Kidney (tissue), 14 donors: ENCODE measurements around the gene HIC1. TPM values are rescaled to one million over a fixed set of nuclear protein-coding genes. Genes with fewer than 3 reads are reported as not detected.

Experiments
- DNase-seq, 5 donors: peaks; one replicate each; pipeline ENCODE4 v3.0.0-alpha.2; 2013 to 2020
- FAIRE-seq: peaks from 2 replicates; lab custom pipeline; 2012; peaks lifted over from hg19 to GRCh38; lab: Jason Lieb, UNC
- H3K27ac ChIP-seq, 2 donors: one replicate each; pipeline ENCODE4 v1.7.0; 2013; ENCODE audit warnings: low read depth in 2 of 2, low read length in 2 of 2, inconsistent platforms in 1 of 2
- H3K27me3 ChIP-seq: one replicate; pipeline ENCODE4 v1.7.1; 2013; ENCODE audit warnings: low read length, inconsistent platforms; ENCODE audit not compliant: control insufficient read depth, insufficient read depth
- H3K36me3 ChIP-seq, 3 donors: one replicate each; pipeline versions ENCODE4 v1.7.0 to v1.7.1; 2013; ENCODE audit warnings: low read length in 3 of 3, control low read depth in 1 of 3, inconsistent platforms in 1 of 3; ENCODE audit not compliant: insufficient read depth in 3 of 3, control insufficient read depth in 2 of 3
- H3K4me1 ChIP-seq, 3 donors: one replicate each; pipeline versions ENCODE4 v1.7.0 to v1.7.1; 2013; ENCODE audit warnings: low read length in 3 of 3, inconsistent platforms in 1 of 3, low read depth in 1 of 3; ENCODE audit not compliant: control insufficient read depth in 2 of 3, insufficient read depth in 2 of 3
- H3K4me3 ChIP-seq, 3 donors: one replicate each; pipeline versions ENCODE4 v1.7.0 to v1.8.1; 2013; ENCODE audit warnings: low read length in 3 of 3, control low read depth in 1 of 3, inconsistent platforms in 1 of 3
- H3K9ac ChIP-seq, 3 donors: one replicate each; pipeline versions ENCODE4 v1.7.0 to v1.7.1; 2013; ENCODE audit warnings: low read length in 3 of 3, control low read depth in 1 of 3, inconsistent platforms in 1 of 3
- H3K9me3 ChIP-seq, 3 donors: one replicate each; pipeline versions ENCODE4 v1.7.0 to v1.7.1; 2013; ENCODE audit warnings: low read length in 3 of 3, control low read depth in 1 of 3, inconsistent platforms in 1 of 3; ENCODE audit not compliant: control insufficient read depth in 2 of 3, insufficient read depth in 1 of 3
- CTCF ChIP-seq: IDR thresholded peaks from 3 replicates; pipeline ENCODE4 v1.5.1; 2012; ENCODE audit warnings: mild to moderate bottlenecking, moderate library complexity, borderline replicate concordance; ENCODE audit not compliant: insufficient read depth; ENCODE audit errors: extremely low read depth
- intact Hi-C: fragments of 100-400 bp; cut with DNase I; formaldehyde crosslinking; loops from one replicate; pipeline ENCODE4 v1.11.1; 2022
- polyA plus RNA-seq: library from polyadenylated mRNA; stranded (reverse); fragments of 350-450 nt; fragmentation: Illumina TruSeq; extraction: RNeasy Lipid Tissue Mini Kit (QIAGEN cat#74804); gene quantifications from one replicate; pipeline ENCODE4 v1.2.3, GENCODE V29; 2014; ENCODE audit warnings: low read depth, low replicate concordance; ENCODE audit not compliant: insufficient read depth
- total RNA-seq: library from RNA; stranded (reverse); fragmentation: NEBNext Ultra II Directional; extraction: Animal tissue kit (Norgen Biotek cat#: 25700); gene quantifications from one replicate; pipeline ENCODE4 v1.2.1, GENCODE V29; 2021
- donor health status: control.
- donor health status: control.
- donor health status: control.
- donor health status: control.
- donor health status: control.
- donor health status: DM: yes; HTN: yes; CAD: no.
- donor health status: Normal renal cell carcinoma (clear cell type).

HIC1 gene
- total and polyA plus RNA-seq, 2 donors from 2014 or later, result 2.7 to 13.0 TPM

- DNase-seq, result peak in 3 of 5 donors; percentile 56 to 84 (median 76)
- H3K4me3 ChIP-seq, result no peak overlapping the region
- intact Hi-C loops, result no loop called here
- H3K36me3 ChIP-seq, result peaks cover 0 to 6% (median 0%) of the 10 kb centered on the region in 3 donors
- peak overlapping the region; percentile 29 to 59 for H3K27ac ChIP-seq
- H3K27me3 ChIP-seq, result peaks cover 2% of the 10 kb centered on the region
- H3K4me1 ChIP-seq, result peaks cover 0 to 16% (median 7%) of the 10 kb centered on the region in 3 donors
- TF ChIP-seq CTCF, result no peak
- FAIRE-seq, result no peak
- no peaks in the 10 kb centered on the region for H3K9me3 ChIP-seq
- no peak overlapping the region for H3K9ac ChIP-seq
These were observed 10.3 kb downstream of the HIC1 start for GRCh38 chr17:2064980-2065785.

DNA sequence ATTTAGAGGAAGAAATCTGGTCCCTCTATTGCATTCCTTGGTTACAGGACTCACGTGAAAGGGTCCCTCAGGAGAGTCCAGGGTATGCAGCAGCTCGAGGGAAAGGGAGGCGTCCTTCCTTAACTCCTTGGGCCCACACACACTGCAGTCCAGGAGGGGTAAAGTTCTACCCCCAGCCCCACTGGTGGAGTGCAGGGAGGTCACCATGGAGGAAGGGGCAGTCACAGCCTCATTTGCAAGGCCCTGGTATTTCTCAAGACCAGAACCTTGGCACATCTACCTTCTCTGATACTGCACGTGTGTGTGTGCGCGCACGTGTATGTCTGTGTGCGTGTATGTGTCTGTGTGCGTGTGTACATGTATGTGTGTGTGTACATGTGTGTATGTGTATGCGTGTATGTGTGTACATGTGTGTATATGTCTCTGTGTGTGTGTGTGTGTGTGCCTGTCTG lies 11.1 kb downstream of the HIC1 start:
- peaks cover 0 to 6% (median 0%) of the 10 kb centered on the region in 3 donors for H3K36me3 ChIP-seq
- no peak overlapping the region for H3K9ac ChIP-seq
- TF ChIP-seq CTCF, result no peak
- peaks cover 0 to 13% (median 7%) of the 10 kb centered on the region in 3 donors for H3K4me1 ChIP-seq
- intact Hi-C loops, result no loop called here
- FAIRE-seq (no peak), DNase-seq (peak in 2 of 5 donors; percentile 25 to 26)
- no peaks in the 10 kb centered on the region for H3K9me3 ChIP-seq
- no peak overlapping the region for H3K4me3 ChIP-seq
- no peaks in the 10 kb centered on the region for H3K27me3 ChIP-seq
- peak overlapping the region; percentile 58 to 60 for H3K27ac ChIP-seq

GRCh38 chr17:2067048-2067561 lies 12.2 kb downstream of the HIC1 start:
- peaks cover 0 to 16% (median 7%) of the 10 kb centered on the region in 3 donors for H3K4me1 ChIP-seq
- H3K27ac ChIP-seq, result peak overlapping the region; percentile 60 to 71
- TF ChIP-seq CTCF, result no peak
- H3K4me3 ChIP-seq, result no peak overlapping the region
- H3K36me3 ChIP-seq, result peaks cover 0 to 6% (median 0%) of the 10 kb centered on the region in 3 donors
- no peak for FAIRE-seq
- H3K9me3 ChIP-seq, result no peaks in the 10 kb centered on the region
- no peaks in the 10 kb centered on the region for H3K27me3 ChIP-seq
- H3K9ac ChIP-seq, result no peak overlapping the region
- intact Hi-C loops, result no loop called here
- DNase-seq, result peak in 2 of 5 donors; percentile 8 to 33
